Endothelial cell (in vitro differentiated cells): Measurements from ENCODE around the gene EN1. TPM values are rescaled to one million over a fixed set of nuclear protein-coding genes. Genes with fewer than 3 reads are reported as not detected.

ENCODE experiments used
- DNase-seq: peaks from one replicate; pipeline ENCODE4 v3.0.0; 2021; ENCODE audit warnings: low spot score
- H3K27ac Mint-ChIP-seq: one replicate; pipeline ENCODE4 v1.8.0; 2021; ENCODE audit warnings: mixed read lengths, inconsistent platforms; ENCODE audit not compliant: unreplicated experiment
- H3K27me3 Mint-ChIP-seq: one replicate; pipeline ENCODE4 v1.8.0; 2021; ENCODE audit warnings: mild to moderate bottlenecking, moderate library complexity, mixed read lengths, inconsistent platforms; ENCODE audit not compliant: unreplicated experiment
- H3K36me3 Mint-ChIP-seq: one replicate; pipeline ENCODE4 v1.8.0; 2021; ENCODE audit warnings: mild to moderate bottlenecking, low read depth, mixed read lengths, inconsistent platforms; ENCODE audit not compliant: unreplicated experiment
- H3K4me1 Mint-ChIP-seq: one replicate; pipeline ENCODE4 v1.8.0; 2021; ENCODE audit warnings: mild to moderate bottlenecking, mixed read lengths, inconsistent platforms; ENCODE audit not compliant: unreplicated experiment
- H3K4me3 Mint-ChIP-seq: one replicate; pipeline ENCODE4 v1.8.0; 2021; ENCODE audit warnings: mild to moderate bottlenecking, mixed read lengths, inconsistent platforms; ENCODE audit not compliant: unreplicated experiment
- H3K9me3 Mint-ChIP-seq: one replicate; pipeline ENCODE4 v1.8.0; 2021; ENCODE audit warnings: mixed read lengths, inconsistent platforms; ENCODE audit not compliant: unreplicated experiment
- total RNA-seq: library from RNA; stranded (reverse); fragmentation: NEBNext Ultra II Directional; extraction: Animal tissue kit (Norgen Biotek cat#: 25700); gene quantifications from one replicate; pipeline ENCODE4 v1.2.1, GENCODE V29; 2021; ENCODE audit not compliant: unreplicated experiment
- TF ChIP-seq, protein P1 (sequence below): fragments of 200-600 bp; sonication (generic); IDR thresholded peaks from one replicate; pipeline ENCODE4 v1.5.0; 2021; ENCODE audit warnings: antibody characterized with exemption; ENCODE audit not compliant: unreplicated experiment

Gene EN1
- total RNA-seq, 1 donor from 2014 or later: 0.87 TPM

- no peak overlapping the region for H3K27ac Mint-ChIP-seq
- TF ChIP-seq, protein P1, sequence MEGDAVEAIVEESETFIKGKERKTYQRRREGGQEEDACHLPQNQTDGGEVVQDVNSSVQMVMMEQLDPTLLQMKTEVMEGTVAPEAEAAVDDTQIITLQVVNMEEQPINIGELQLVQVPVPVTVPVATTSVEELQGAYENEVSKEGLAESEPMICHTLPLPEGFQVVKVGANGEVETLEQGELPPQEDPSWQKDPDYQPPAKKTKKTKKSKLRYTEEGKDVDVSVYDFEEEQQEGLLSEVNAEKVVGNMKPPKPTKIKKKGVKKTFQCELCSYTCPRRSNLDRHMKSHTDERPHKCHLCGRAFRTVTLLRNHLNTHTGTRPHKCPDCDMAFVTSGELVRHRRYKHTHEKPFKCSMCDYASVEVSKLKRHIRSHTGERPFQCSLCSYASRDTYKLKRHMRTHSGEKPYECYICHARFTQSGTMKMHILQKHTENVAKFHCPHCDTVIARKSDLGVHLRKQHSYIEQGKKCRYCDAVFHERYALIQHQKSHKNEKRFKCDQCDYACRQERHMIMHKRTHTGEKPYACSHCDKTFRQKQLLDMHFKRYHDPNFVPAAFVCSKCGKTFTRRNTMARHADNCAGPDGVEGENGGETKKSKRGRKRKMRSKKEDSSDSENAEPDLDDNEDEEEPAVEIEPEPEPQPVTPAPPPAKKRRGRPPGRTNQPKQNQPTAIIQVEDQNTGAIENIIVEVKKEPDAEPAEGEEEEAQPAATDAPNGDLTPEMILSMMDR: no peak
- H3K4me1 Mint-ChIP-seq: no peaks in the 10 kb centered on the region
- no peak overlapping the region for H3K4me3 Mint-ChIP-seq
- no peaks in the 10 kb centered on the region for H3K9me3 Mint-ChIP-seq
- DNase-seq: no peak
- H3K36me3 Mint-ChIP-seq: no peaks in the 10 kb centered on the region
- H3K27me3 Mint-ChIP-seq: peaks cover 8% of the 10 kb centered on the region
Observed at GRCh38 chr2:118794546-118794945, 52.9 kb downstream of the EN1 start.

Other genes starting within 250 kb of the EN1 start
- not detected for gene MARCO, start 94.5 kb upstream of the EN1 start, total RNA-seq